B cell (primary cell): ENCODE measurements around the gene KMT2C. TPM values are rescaled to one million over a fixed set of nuclear protein-coding genes. Genes with fewer than 3 reads are reported as not detected.

Experiments used
- ATAC-seq: fragments of 200-7000 bp; cut with Tn5 transposase; one replicate; pipeline ENCODE4 v1.10.0; 2021; ENCODE audit warnings: low read depth, mild to moderate bottlenecking, moderate number of reproducible peaks, moderate library complexity
- CTCF ChIA-PET: fragments of 350-600 bp; sonication (Branson Sonifier 250); formaldehyde crosslinking; loops from one replicate; lab custom pipeline; 2021; ENCODE audit warnings: antibody characterized with exemption, inconsistent platforms; lab: Charles Lee
- POLR2A ChIA-PET: fragments of 350-600 bp; sonication (Branson Sonifier 250); formaldehyde crosslinking; loops from one replicate; lab custom pipeline; 2021; ENCODE audit warnings: antibody characterized with exemption; lab: Charles Lee
- DNase-seq: peaks from one replicate; pipeline ENCODE4 v3.0.0; 2013
- H2AFZ ChIP-seq: 2 replicates; pipeline ENCODE4 v1.6.1; 2012; ENCODE audit warnings: mild to moderate bottlenecking, low read depth, low read length; ENCODE audit not compliant: insufficient read depth, poor library complexity, severe bottlenecking
- H3K27ac ChIP-seq, 2 donors: 1 replicate in 1 of 2; 2 replicates in 1 of 2; pipeline ENCODE4 v1.5.1; 2012 to 2013; ENCODE audit warnings: low read length in 2 of 2, mild to moderate bottlenecking in 2 of 2, moderate library complexity in 1 of 2
- H3K27me3 ChIP-seq, 4 experiments: fragments of 200-600 bp in 1 of 4; sonication (generic) in 1 of 4; replicated peaks in 1 of 4; 1 replicate in 2 of 4; 2 replicates in 2 of 4; pipeline versions ENCODE4 v1.6.1 to v1.7.0; 2013 to 2016; ENCODE audit warnings: low read length in 3 of 4, mild to moderate bottlenecking in 2 of 4, mixed read lengths in 1 of 4, moderate library complexity in 1 of 4; ENCODE audit not compliant: insufficient read depth in 4 of 4, control insufficient read depth in 3 of 4; ENCODE audit errors: control extremely low read depth in 1 of 4
- H3K36me3 ChIP-seq, 2 experiments: replicated peaks in 1 of 2; 1 replicate in 1 of 2; 2 replicates in 1 of 2; pipeline versions ENCODE4 v1.6.1 to v1.7.1; 2013; ENCODE audit warnings: low read length in 1 of 2; ENCODE audit not compliant: insufficient read depth in 2 of 2, control insufficient read depth in 1 of 2; ENCODE audit errors: control extremely low read depth in 1 of 2, extremely low read depth in 1 of 2
- H3K4me1 ChIP-seq, 2 donors: fragments of 200-600 bp in 1 of 2; sonication (generic) in 1 of 2; 1 replicate in 1 of 2; 2 replicates in 1 of 2; pipeline versions ENCODE4 v1.5.1 to v1.6.1; 2013 to 2017; ENCODE audit warnings: low read length in 2 of 2; ENCODE audit not compliant: control insufficient read depth in 2 of 2, insufficient read depth in 2 of 2
- H3K4me2 ChIP-seq: replicated peaks from 2 replicates; pipeline ENCODE3; 2012; ENCODE audit warnings: mild to moderate bottlenecking, low read depth, low read length; ENCODE audit not compliant: poor library complexity, severe bottlenecking
- H3K4me3 ChIP-seq, 5 experiments: fragments of 200-600 bp in 1 of 5; sonication (generic) in 1 of 5; 1 replicate in 3 of 5; 2 replicates in 2 of 5; pipeline versions ENCODE4 v1.5.1 to v1.7.0; 2011 to 2016; ENCODE audit warnings: low read length in 4 of 5, mild to moderate bottlenecking in 4 of 5, low read depth in 2 of 5, control low read depth in 1 of 5, moderate library complexity in 1 of 5; ENCODE audit not compliant: insufficient read depth in 1 of 5; ENCODE audit errors: control extremely low read depth in 1 of 5, extremely low read depth in 1 of 5
- H3K79me2 ChIP-seq: fragments of 200-600 bp; sonication (generic); one replicate; pipeline ENCODE4 v1.6.0; 2016; ENCODE audit warnings: low read length; ENCODE audit not compliant: control insufficient read depth, insufficient read depth
- H3K9ac ChIP-seq: fragments of 200-600 bp; sonication (generic); 2 replicates; pipeline ENCODE4 v1.6.1; 2017; ENCODE audit warnings: mild to moderate bottlenecking, low read length, moderate library complexity
- H3K9me3 ChIP-seq, 3 donors: one replicate each; pipeline versions ENCODE4 v1.6.1 to v1.7.1; 2013; ENCODE audit warnings: low read length in 2 of 3; ENCODE audit not compliant: control insufficient read depth in 2 of 3, insufficient read depth in 1 of 3; ENCODE audit errors: control extremely low read depth in 1 of 3
- H4K20me1 ChIP-seq: 2 replicates; pipeline ENCODE4 v1.6.0; 2012; ENCODE audit warnings: mild to moderate bottlenecking, low read length; ENCODE audit not compliant: insufficient read depth, control insufficient read depth, poor library complexity, severe bottlenecking
- H3K27ac Mint-ChIP-seq: one replicate; pipeline ENCODE4 v1.8.0; 2021; ENCODE audit warnings: mixed read lengths
- H3K27me3 Mint-ChIP-seq: one replicate; pipeline ENCODE4 v1.8.0; 2021; ENCODE audit warnings: mixed read lengths
- H3K4me1 Mint-ChIP-seq: one replicate; pipeline ENCODE4 v1.8.0; 2021; ENCODE audit warnings: mixed read lengths
- H3K4me3 Mint-ChIP-seq: one replicate; pipeline ENCODE4 v1.8.0; 2021; ENCODE audit warnings: mixed read lengths
- H3K9me3 Mint-ChIP-seq: one replicate; pipeline ENCODE4 v1.8.0; 2022; ENCODE audit warnings: mixed read lengths; ENCODE audit not compliant: insufficient read depth
- EZH2 ChIP-seq: IDR thresholded peaks from 2 replicates; pipeline ENCODE4 v1.6.1; 2012; ENCODE audit warnings: borderline replicate concordance, low read depth, mild to moderate bottlenecking, moderate library complexity, low read length; ENCODE audit not compliant: insufficient read depth, poor library complexity, severe bottlenecking
- WGBS: methylation state at CpG from one replicate; pipeline ENCODE4 v1.1.5; 2013; ENCODE audit warnings: missing lambda C conversion rate; ENCODE audit not compliant: insufficient coverage; 5-methylcytosine and 5-hydroxymethylcytosine counted together
- intact Hi-C: fragments of 100-400 bp; cut with micrococcal nuclease; formaldehyde crosslinking; loops from one replicate; pipeline ENCODE4 v1.10.0; 2022
- polyA plus RNA-seq: library from polyadenylated mRNA; depleted of rRNA; stranded (reverse); fragments of >200 nt; gene quantifications from 2 replicates; pipeline ENCODE4 v1.2.3, GENCODE V29; 2012
- total RNA-seq, 2 donors: library from RNA; stranded (reverse); fragments of 120-200 nt in 1 of 2; gene quantifications; 1 replicate in 1 of 2; 2 replicates in 1 of 2; pipeline versions ENCODE4 v1.2.3 to v1.2.4, GENCODE V29; 2013 to 2022
- TF ChIP-seq, protein P1 (sequence below): fragments of 200-600 bp; IDR thresholded peaks from one replicate; pipeline ENCODE4 v1.8.0; 2022; ENCODE audit warnings: antibody characterized with exemption, mild to moderate bottlenecking

KMT2C gene
- total and polyA plus RNA-seq, 2 donors (not counting 1 experiment from before 2014, with no cell fraction given), result 14.9 to 171 TPM

GRCh38 chr7:152193880-152194279 is 241.9 kb downstream of the KMT2C start:
- Histone ChIP-seq H3K4me1 (no peaks in the 10 kb centered on the region), H3K4me2 (no peak overlapping the region), H4K20me1 (no peaks in the 10 kb centered on the region), H3K4me3 (no peak overlapping the region), H3K9me3 (no peaks in the 10 kb centered on the region), H3K27ac (no peak overlapping the region), H3K27me3 (no peaks in the 10 kb centered on the region), H3K9ac (no peak overlapping the region), H3K79me2 (no peaks in the 10 kb centered on the region), H2AFZ (no peak overlapping the region), H3K36me3 (peaks cover 32 to 59% of the 10 kb centered on the region in 2 experiments)
- no peak for DNase-seq
- Mint-ChIP-seq H3K27ac (no peak overlapping the region), H3K27me3 (no peaks in the 10 kb centered on the region), H3K4me3 (no peak overlapping the region), H3K9me3 (no peaks in the 10 kb centered on the region), H3K4me1 (no peaks in the 10 kb centered on the region)
- WGBS, result no CpG with 5 or more reads among the region's 4 CpGs
- ATAC-seq, result no peak
- CTCF ChIA-PET, result no interaction called here
- TF ChIP-seq EZH2, result no peak
- TF ChIP-seq, protein P1, sequence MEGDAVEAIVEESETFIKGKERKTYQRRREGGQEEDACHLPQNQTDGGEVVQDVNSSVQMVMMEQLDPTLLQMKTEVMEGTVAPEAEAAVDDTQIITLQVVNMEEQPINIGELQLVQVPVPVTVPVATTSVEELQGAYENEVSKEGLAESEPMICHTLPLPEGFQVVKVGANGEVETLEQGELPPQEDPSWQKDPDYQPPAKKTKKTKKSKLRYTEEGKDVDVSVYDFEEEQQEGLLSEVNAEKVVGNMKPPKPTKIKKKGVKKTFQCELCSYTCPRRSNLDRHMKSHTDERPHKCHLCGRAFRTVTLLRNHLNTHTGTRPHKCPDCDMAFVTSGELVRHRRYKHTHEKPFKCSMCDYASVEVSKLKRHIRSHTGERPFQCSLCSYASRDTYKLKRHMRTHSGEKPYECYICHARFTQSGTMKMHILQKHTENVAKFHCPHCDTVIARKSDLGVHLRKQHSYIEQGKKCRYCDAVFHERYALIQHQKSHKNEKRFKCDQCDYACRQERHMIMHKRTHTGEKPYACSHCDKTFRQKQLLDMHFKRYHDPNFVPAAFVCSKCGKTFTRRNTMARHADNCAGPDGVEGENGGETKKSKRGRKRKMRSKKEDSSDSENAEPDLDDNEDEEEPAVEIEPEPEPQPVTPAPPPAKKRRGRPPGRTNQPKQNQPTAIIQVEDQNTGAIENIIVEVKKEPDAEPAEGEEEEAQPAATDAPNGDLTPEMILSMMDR, result no peak
- intact Hi-C loops, result no loop called here
- POLR2A ChIA-PET, result no interaction called here

GRCh38 chr7:152189061-152189460 is 246.7 kb downstream of the KMT2C start:
- Histone ChIP-seq H3K27me3 (no peaks in the 10 kb centered on the region), H3K4me3 (no peak overlapping the region), H3K4me2 (no peak overlapping the region), H3K36me3 (peaks cover 21 to 63% of the 10 kb centered on the region in 2 experiments), H2AFZ (no peak overlapping the region), H3K9me3 (no peaks in the 10 kb centered on the region), H3K27ac (no peak overlapping the region), H3K79me2 (no peaks in the 10 kb centered on the region), H3K4me1 (no peaks in the 10 kb centered on the region), H3K9ac (no peak overlapping the region), H4K20me1 (no peaks in the 10 kb centered on the region)
- Mint-ChIP-seq H3K9me3 (no peaks in the 10 kb centered on the region), H3K27me3 (no peaks in the 10 kb centered on the region), H3K4me1 (no peaks in the 10 kb centered on the region), H3K4me3 (no peak overlapping the region), H3K27ac (no peak overlapping the region)
- POLR2A ChIA-PET, result no interaction called here
- intact Hi-C loops, result no loop called here
- ATAC-seq, result no peak
- no CpG with 5 or more reads among the region's 2 CpGs for WGBS
- TF ChIP-seq EZH2, result no peak
- TF ChIP-seq, protein P1, result no peak
- no peak for DNase-seq
- CTCF ChIA-PET, result no interaction called here
